ENCODE measurements around the gene CEACAM8. TPM values are rescaled to one million over a fixed set of nuclear protein-coding genes. Genes with fewer than 3 reads are reported as not detected.

The CEACAM8 gene
- total RNA-seq, 2 donors from 2014 or later = not detected

GRCh38 chr19:42627916-42628315 lies 33.2 kb upstream of the CEACAM8 start:
- Mint-ChIP-seq H3K27me3 (ENCODE audit: insufficient read depth) (no peaks in the 10 kb centered on the region), H3K9me3 (peaks cover 97% of the 10 kb centered on the region), H3K4me1 (no peaks in the 10 kb centered on the region), H3K36me3 (ENCODE audit: low read depth) (no peaks in the 10 kb centered on the region), H3K27ac (no peak overlapping the region), H3K4me3 (no peak overlapping the region)
- Histone ChIP-seq H3K27ac (ENCODE audit: low read depth, low read length) (no peak overlapping the region), H3K27me3 (ENCODE audit: control insufficient read depth, insufficient read depth, low read length, poor library complexity, severe bottlenecking) (no peaks in the 10 kb centered on the region), H3K9ac (ENCODE audit: extremely low read depth, low read length, poor library complexity, severe bottlenecking) (no peak overlapping the region), H3K4me3 (ENCODE audit: low read length) (no peak overlapping the region), H3K9me3 (ENCODE audit: control insufficient read depth, low read length) (no peaks in the 10 kb centered on the region), H3K36me3 (ENCODE audit: control insufficient read depth, insufficient read depth, low read length) (no peaks in the 10 kb centered on the region), H3K4me1 (ENCODE audit: control insufficient read depth, insufficient read depth, low read length) (no peaks in the 10 kb centered on the region)
- DNase-seq = no peak
- no peak for TF ChIP-seq CTCF (conservative IDR thresholded peaks at IDR 0.05)
- 55 to 64% methylated on average over 1 to 2 of the region's 2 CpGs for WGBS, 2 experiments (ENCODE audit: insufficient coverage in 1 of 2, insufficient read length in 1 of 2)

- Histone ChIP-seq H3K27ac (ENCODE audit: low read depth, low read length) (no peak overlapping the region), H3K9ac (ENCODE audit: extremely low read depth, low read length, poor library complexity, severe bottlenecking) (no peak overlapping the region), H3K36me3 (ENCODE audit: control insufficient read depth, insufficient read depth, low read length) (no peaks in the 10 kb centered on the region), H3K4me3 (ENCODE audit: low read length) (no peak overlapping the region), H3K27me3 (ENCODE audit: control insufficient read depth, insufficient read depth, low read length, poor library complexity, severe bottlenecking) (no peaks in the 10 kb centered on the region), H3K9me3 (ENCODE audit: control insufficient read depth, low read length) (no peaks in the 10 kb centered on the region), H3K4me1 (ENCODE audit: control insufficient read depth, insufficient read depth, low read length) (no peaks in the 10 kb centered on the region)
- no peak for TF ChIP-seq CTCF (conservative IDR thresholded peaks at IDR 0.05)
- Mint-ChIP-seq H3K27ac (no peak overlapping the region), H3K4me1 (no peaks in the 10 kb centered on the region), H3K9me3 (peaks cover 96% of the 10 kb centered on the region), H3K27me3 (ENCODE audit: insufficient read depth) (no peaks in the 10 kb centered on the region), H3K4me3 (no peak overlapping the region), H3K36me3 (ENCODE audit: low read depth) (no peaks in the 10 kb centered on the region)
- 93% methylated on average over 2 of the region's 2 CpGs for WGBS, 2 experiments (ENCODE audit: insufficient coverage in 1 of 2, insufficient read length in 1 of 2)
- no peak for DNase-seq
Observed at GRCh38 chr19:42626181-42626580, 31.5 kb upstream of the CEACAM8 start.

- Histone ChIP-seq H3K27ac (ENCODE audit: low read depth, low read length) (no peak overlapping the region), H3K4me1 (ENCODE audit: control insufficient read depth, insufficient read depth, low read length) (no peaks in the 10 kb centered on the region), H3K9me3 (ENCODE audit: control insufficient read depth, low read length) (no peaks in the 10 kb centered on the region), H3K36me3 (ENCODE audit: control insufficient read depth, insufficient read depth, low read length) (no peaks in the 10 kb centered on the region), H3K27me3 (ENCODE audit: control insufficient read depth, insufficient read depth, low read length, poor library complexity, severe bottlenecking) (no peaks in the 10 kb centered on the region), H3K9ac (ENCODE audit: extremely low read depth, low read length, poor library complexity, severe bottlenecking) (no peak overlapping the region), H3K4me3 (ENCODE audit: low read length) (no peak overlapping the region)
- no peak overlapping the region for H3K27ac Mint-ChIP-seq
- no peaks in the 10 kb centered on the region for H3K27me3 Mint-ChIP-seq (ENCODE audit: insufficient read depth)
- H3K36me3 Mint-ChIP-seq (ENCODE audit: low read depth) = no peaks in the 10 kb centered on the region
- TF ChIP-seq CTCF (conservative IDR thresholded peaks at IDR 0.05) = no peak
- DNase-seq = no peak
- H3K4me1 Mint-ChIP-seq = no peaks in the 10 kb centered on the region
- H3K4me3 Mint-ChIP-seq = no peak overlapping the region
- WGBS, 2 experiments (ENCODE audit: insufficient coverage in 1 of 2, insufficient read length in 1 of 2) = 86% methylated on average over 1 of the region's 1 CpG; no CpG with 5 or more reads in 1 of the 2 experiments
- peaks cover 81% of the 10 kb centered on the region for H3K9me3 Mint-ChIP-seq
Observed at GRCh38 chr19:42619271-42619670, 24.5 kb upstream of the CEACAM8 start.

Data from endodermal cell (in vitro differentiated cells).